ENCODE results near the gene ARHGAP1. TPM values are rescaled to one million over a fixed set of nuclear protein-coding genes. Genes with fewer than 3 reads are reported as not detected.
"Not testable (repeated sequence)": the region's sequence is repeated elsewhere in the genome, so short reads cannot be mapped to it uniquely, and the experiment has no call there.

The ARHGAP1 gene
- total RNA-seq, 1 experiment from 2014 or later = 65.4 TPM

DNA sequence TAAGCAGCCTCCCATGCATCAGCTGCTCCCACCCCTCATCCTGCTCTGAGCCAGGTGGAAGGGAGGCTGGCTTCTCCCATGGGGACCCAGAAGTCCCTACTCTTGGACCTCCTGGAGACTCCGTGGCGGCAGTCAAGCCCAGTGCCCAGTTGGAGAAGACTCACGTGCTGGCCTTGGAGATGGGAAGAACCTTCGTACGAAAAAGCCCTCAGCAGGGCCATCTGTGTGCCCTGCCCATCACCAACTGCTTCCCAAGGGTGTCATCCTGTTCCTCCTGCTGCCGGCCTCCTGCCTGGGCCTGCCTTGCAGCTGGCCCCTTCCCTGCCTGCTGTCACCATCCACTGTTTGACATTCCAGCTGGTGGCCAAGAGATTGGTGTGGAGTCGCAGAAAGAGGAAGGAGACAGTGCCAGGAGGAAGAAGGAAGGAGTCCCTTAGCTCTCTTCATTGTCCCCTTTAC lies 28.0 kb downstream of the ARHGAP1 start:
- no peak for DNase-seq
- H3K27ac Mint-ChIP-seq (ENCODE audit: unreplicated experiment) = no peak overlapping the region
- H3K4me1 Mint-ChIP-seq (ENCODE audit: low read depth, unreplicated experiment) = no peaks in the 10 kb centered on the region
- peaks cover 34% of the 10 kb centered on the region for H3K36me3 Mint-ChIP-seq (ENCODE audit: insufficient read depth, unreplicated experiment)
- intact Hi-C loops (cut with micrococcal nuclease; ENCODE audit: unreplicated experiment) = no loop called here
- CTCF ChIA-PET = no interaction called here
- H3K27me3 Mint-ChIP-seq (ENCODE audit: unreplicated experiment) = no peaks in the 10 kb centered on the region
- BruUV-seq (replicated peaks) = TSS peak; percentile 17
- no peak overlapping the region for H3K4me3 Mint-ChIP-seq (ENCODE audit: low read depth, unreplicated experiment)
- no peaks in the 10 kb centered on the region for H3K9me3 Mint-ChIP-seq (ENCODE audit: low read depth, unreplicated experiment)
- TF ChIP-seq, protein P1, sequence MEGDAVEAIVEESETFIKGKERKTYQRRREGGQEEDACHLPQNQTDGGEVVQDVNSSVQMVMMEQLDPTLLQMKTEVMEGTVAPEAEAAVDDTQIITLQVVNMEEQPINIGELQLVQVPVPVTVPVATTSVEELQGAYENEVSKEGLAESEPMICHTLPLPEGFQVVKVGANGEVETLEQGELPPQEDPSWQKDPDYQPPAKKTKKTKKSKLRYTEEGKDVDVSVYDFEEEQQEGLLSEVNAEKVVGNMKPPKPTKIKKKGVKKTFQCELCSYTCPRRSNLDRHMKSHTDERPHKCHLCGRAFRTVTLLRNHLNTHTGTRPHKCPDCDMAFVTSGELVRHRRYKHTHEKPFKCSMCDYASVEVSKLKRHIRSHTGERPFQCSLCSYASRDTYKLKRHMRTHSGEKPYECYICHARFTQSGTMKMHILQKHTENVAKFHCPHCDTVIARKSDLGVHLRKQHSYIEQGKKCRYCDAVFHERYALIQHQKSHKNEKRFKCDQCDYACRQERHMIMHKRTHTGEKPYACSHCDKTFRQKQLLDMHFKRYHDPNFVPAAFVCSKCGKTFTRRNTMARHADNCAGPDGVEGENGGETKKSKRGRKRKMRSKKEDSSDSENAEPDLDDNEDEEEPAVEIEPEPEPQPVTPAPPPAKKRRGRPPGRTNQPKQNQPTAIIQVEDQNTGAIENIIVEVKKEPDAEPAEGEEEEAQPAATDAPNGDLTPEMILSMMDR (IDR thresholded peaks at IDR 0.05; ENCODE audit: unreplicated experiment) = no peak

- CTCF ChIA-PET = no interaction called here
- TF ChIP-seq, protein P1 (IDR thresholded peaks at IDR 0.05; ENCODE audit: unreplicated experiment) = no peak
- no peaks in the 10 kb centered on the region for H3K27me3 Mint-ChIP-seq (ENCODE audit: unreplicated experiment)
- no peak overlapping the region for H3K4me3 Mint-ChIP-seq (ENCODE audit: low read depth, unreplicated experiment)
- peaks cover 32% of the 10 kb centered on the region for H3K36me3 Mint-ChIP-seq (ENCODE audit: insufficient read depth, unreplicated experiment)
- no peak overlapping the region for H3K27ac Mint-ChIP-seq (ENCODE audit: unreplicated experiment)
- intact Hi-C loops (cut with micrococcal nuclease; ENCODE audit: unreplicated experiment) = no loop called here
- BruUV-seq (replicated peaks) = no TSS peak
- H3K4me1 Mint-ChIP-seq (ENCODE audit: low read depth, unreplicated experiment) = no peaks in the 10 kb centered on the region
- no peaks in the 10 kb centered on the region for H3K9me3 Mint-ChIP-seq (ENCODE audit: low read depth, unreplicated experiment)
- no peak for DNase-seq
Measured at GRCh38 chr11:46671958-46672315, 28.5 kb downstream of the ARHGAP1 start.

DNA sequence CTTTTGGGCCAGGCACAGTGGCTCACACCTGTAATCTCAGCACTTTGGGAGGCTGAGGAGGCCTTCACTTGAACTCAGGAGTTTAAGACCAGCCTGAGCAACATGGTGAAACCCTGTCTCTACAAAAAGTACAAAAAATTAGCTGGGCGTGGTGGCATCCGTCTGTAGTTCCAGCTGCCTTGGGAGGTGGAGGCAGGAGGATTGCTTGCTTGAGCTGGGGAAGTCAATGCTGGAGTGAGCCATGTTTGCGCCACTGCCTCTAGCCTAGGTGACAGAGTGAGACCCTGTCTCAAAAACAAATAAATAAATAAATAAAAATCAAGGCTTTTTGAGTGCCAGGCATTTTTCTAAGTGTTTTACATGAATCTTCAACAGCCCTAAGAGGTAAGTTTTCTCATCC lies 29.9 kb downstream of the ARHGAP1 start:
- H3K9me3 Mint-ChIP-seq (ENCODE audit: low read depth, unreplicated experiment); H3K4me1 Mint-ChIP-seq (ENCODE audit: low read depth, unreplicated experiment); DNase-seq; intact Hi-C loops (cut with micrococcal nuclease; ENCODE audit: unreplicated experiment); BruUV-seq (replicated peaks); H3K4me3 Mint-ChIP-seq (ENCODE audit: low read depth, unreplicated experiment); CTCF ChIA-PET; H3K27me3 Mint-ChIP-seq (ENCODE audit: unreplicated experiment); H3K27ac Mint-ChIP-seq (ENCODE audit: unreplicated experiment): not testable (repeated sequence)
- peaks cover 31% of the 10 kb centered on the region for H3K36me3 Mint-ChIP-seq (ENCODE audit: insufficient read depth, unreplicated experiment)

DNA sequence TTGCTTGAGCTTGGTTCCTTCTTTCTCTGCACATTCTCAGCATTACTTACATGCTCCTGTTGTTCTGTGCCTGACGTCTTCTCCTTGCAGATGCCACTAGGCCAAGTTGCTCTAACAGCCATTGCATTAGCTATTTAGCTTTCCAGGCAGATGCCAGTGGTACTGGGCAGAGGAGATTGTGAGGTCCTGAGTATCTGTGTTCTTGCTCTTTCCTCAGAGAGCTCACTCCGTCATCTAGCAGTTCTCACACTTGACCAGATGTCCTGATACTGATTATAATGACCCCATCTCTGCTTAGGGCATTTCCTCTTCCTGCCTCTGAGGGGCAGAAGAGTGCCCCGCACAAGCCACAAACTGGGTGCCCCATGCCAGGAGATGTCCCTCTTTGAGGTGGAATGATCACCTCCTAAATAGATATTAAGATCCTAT lies 30.7 kb downstream of the ARHGAP1 start:
- peaks cover 29% of the 10 kb centered on the region for H3K36me3 Mint-ChIP-seq (ENCODE audit: insufficient read depth, unreplicated experiment)
- H3K27ac Mint-ChIP-seq (ENCODE audit: unreplicated experiment) = no peak overlapping the region
- TF ChIP-seq, protein P1 (IDR thresholded peaks at IDR 0.05; ENCODE audit: unreplicated experiment) = no peak
- no peak for DNase-seq
- intact Hi-C loops (cut with micrococcal nuclease; ENCODE audit: unreplicated experiment) = no loop called here
- CTCF ChIA-PET = no interaction called here
- no peak overlapping the region for H3K4me3 Mint-ChIP-seq (ENCODE audit: low read depth, unreplicated experiment)
- no peaks in the 10 kb centered on the region for H3K9me3 Mint-ChIP-seq (ENCODE audit: low read depth, unreplicated experiment)
- no peaks in the 10 kb centered on the region for H3K4me1 Mint-ChIP-seq (ENCODE audit: low read depth, unreplicated experiment)
- BruUV-seq (replicated peaks) = no TSS peak
- H3K27me3 Mint-ChIP-seq (ENCODE audit: unreplicated experiment) = no peaks in the 10 kb centered on the region

- Mint-ChIP-seq H3K4me1 (ENCODE audit: low read depth, unreplicated experiment) (no peaks in the 10 kb centered on the region), H3K36me3 (ENCODE audit: insufficient read depth, unreplicated experiment) (peaks cover 35% of the 10 kb centered on the region), H3K27ac (ENCODE audit: unreplicated experiment) (no peak overlapping the region), H3K9me3 (ENCODE audit: low read depth, unreplicated experiment) (no peaks in the 10 kb centered on the region), H3K27me3 (ENCODE audit: unreplicated experiment) (no peaks in the 10 kb centered on the region), H3K4me3 (ENCODE audit: low read depth, unreplicated experiment) (no peak overlapping the region)
- TF ChIP-seq, protein P1 (IDR thresholded peaks at IDR 0.05; ENCODE audit: unreplicated experiment) = no peak
- intact Hi-C loops (cut with micrococcal nuclease; ENCODE audit: unreplicated experiment) = no loop called here
- BruUV-seq (replicated peaks) = no TSS peak
- CTCF ChIA-PET = no interaction called here
- no peak for DNase-seq
Measured at GRCh38 chr11:46668480-46669085, 31.8 kb downstream of the ARHGAP1 start.

Data from Calu3 (cell line).